ENCODE results near the gene ASTN1.

GRCh38 chr1:177002891-177003290 is 161.6 kb downstream of the ASTN1 start:
- no peak for TF ChIP-seq CTCF (IDR thresholded peaks at IDR 0.05)
- no peak for TF ChIP-seq POLR2A (IDR thresholded peaks at IDR 0.05)

All from heart left ventricle (tissue), 13 donors.